Panc1 (cell line): Measurements from ENCODE around the gene HYAL2.

ENCODE experiments used
- POLR2AphosphoS5 ChIP-seq: IDR thresholded peaks from 2 replicates; pipeline ENCODE4 v1.6.1; 2012; ENCODE audit warnings: mild to moderate bottlenecking, low read depth, low read length, moderate library complexity
- SIN3A ChIP-seq: IDR thresholded peaks from 2 replicates; pipeline ENCODE4 v1.6.1; 2012; ENCODE audit warnings: low read depth, mild to moderate bottlenecking, low read length, moderate library complexity, borderline replicate concordance; ENCODE audit not compliant: insufficient read depth
- TF ChIP-seq, protein P1 (sequence below): fragments of 450-650 bp; IDR thresholded peaks from 2 replicates; pipeline ENCODE4 v1.5.1; 2017; ENCODE audit warnings: mild to moderate bottlenecking
- TF ChIP-seq, protein P2 (sequence below), 2 experiments: IDR thresholded peaks; 2 replicates each; pipeline ENCODE4 v1.6.1; 2011 to 2012; ENCODE audit warnings: low read depth in 2 of 2, control low read depth in 1 of 2, low read length in 1 of 2, mild to moderate bottlenecking in 1 of 2, moderate library complexity in 1 of 2; ENCODE audit not compliant: insufficient read depth in 1 of 2

DNA sequence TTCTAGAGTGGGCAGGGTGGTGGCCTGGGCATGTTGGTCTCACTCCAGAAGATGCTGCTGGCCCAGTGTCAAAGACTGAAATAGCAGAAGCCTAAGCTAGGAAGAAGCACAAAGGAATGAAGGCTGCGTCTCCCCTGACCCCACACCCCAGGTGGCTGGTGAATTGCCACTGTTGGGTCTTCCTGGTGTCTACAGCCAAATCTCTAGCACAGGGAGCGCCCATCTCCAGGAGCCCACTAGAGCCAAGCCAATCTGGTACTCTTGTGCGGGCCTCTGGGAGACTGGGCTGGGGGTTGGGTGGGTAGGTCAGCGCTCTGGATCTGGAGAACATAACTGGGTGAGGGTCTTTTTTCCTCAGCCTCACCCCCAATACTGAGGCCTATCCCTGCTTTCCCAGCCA lies 4.6 kb upstream of the HYAL2 start:
- TF ChIP-seq, protein P1, sequence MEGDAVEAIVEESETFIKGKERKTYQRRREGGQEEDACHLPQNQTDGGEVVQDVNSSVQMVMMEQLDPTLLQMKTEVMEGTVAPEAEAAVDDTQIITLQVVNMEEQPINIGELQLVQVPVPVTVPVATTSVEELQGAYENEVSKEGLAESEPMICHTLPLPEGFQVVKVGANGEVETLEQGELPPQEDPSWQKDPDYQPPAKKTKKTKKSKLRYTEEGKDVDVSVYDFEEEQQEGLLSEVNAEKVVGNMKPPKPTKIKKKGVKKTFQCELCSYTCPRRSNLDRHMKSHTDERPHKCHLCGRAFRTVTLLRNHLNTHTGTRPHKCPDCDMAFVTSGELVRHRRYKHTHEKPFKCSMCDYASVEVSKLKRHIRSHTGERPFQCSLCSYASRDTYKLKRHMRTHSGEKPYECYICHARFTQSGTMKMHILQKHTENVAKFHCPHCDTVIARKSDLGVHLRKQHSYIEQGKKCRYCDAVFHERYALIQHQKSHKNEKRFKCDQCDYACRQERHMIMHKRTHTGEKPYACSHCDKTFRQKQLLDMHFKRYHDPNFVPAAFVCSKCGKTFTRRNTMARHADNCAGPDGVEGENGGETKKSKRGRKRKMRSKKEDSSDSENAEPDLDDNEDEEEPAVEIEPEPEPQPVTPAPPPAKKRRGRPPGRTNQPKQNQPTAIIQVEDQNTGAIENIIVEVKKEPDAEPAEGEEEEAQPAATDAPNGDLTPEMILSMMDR: no peak
- TF ChIP-seq POLR2AphosphoS5 (no peak), SIN3A (no peak)
- TF ChIP-seq, protein P2, sequence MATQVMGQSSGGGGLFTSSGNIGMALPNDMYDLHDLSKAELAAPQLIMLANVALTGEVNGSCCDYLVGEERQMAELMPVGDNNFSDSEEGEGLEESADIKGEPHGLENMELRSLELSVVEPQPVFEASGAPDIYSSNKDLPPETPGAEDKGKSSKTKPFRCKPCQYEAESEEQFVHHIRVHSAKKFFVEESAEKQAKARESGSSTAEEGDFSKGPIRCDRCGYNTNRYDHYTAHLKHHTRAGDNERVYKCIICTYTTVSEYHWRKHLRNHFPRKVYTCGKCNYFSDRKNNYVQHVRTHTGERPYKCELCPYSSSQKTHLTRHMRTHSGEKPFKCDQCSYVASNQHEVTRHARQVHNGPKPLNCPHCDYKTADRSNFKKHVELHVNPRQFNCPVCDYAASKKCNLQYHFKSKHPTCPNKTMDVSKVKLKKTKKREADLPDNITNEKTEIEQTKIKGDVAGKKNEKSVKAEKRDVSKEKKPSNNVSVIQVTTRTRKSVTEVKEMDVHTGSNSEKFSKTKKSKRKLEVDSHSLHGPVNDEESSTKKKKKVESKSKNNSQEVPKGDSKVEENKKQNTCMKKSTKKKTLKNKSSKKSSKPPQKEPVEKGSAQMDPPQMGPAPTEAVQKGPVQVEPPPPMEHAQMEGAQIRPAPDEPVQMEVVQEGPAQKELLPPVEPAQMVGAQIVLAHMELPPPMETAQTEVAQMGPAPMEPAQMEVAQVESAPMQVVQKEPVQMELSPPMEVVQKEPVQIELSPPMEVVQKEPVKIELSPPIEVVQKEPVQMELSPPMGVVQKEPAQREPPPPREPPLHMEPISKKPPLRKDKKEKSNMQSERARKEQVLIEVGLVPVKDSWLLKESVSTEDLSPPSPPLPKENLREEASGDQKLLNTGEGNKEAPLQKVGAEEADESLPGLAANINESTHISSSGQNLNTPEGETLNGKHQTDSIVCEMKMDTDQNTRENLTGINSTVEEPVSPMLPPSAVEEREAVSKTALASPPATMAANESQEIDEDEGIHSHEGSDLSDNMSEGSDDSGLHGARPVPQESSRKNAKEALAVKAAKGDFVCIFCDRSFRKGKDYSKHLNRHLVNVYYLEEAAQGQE (IDR thresholded peaks at IDR 0.05; ENCODE audit: insufficient read depth in 1 of 2, low read depth in 2 of 2, low read length in 1 of 2): no peak
